H9 (cell line): Measurements from ENCODE around the gene TJP2. TPM values are rescaled to one million over a fixed set of nuclear protein-coding genes. Genes with fewer than 3 reads are reported as not detected.

Experiments used
- DNase-seq: peaks from one replicate; pipeline ENCODE4 v3.0.0-alpha.2; 2017
- H2AFZ ChIP-seq: one replicate; pipeline ENCODE4 v1.6.1; 2013; ENCODE audit warnings: mild to moderate bottlenecking, low read length, control low read depth, moderate library complexity
- H2AK5ac ChIP-seq: 2 replicates; pipeline ENCODE4 v1.6.1; 2013; ENCODE audit warnings: low read length, control low read depth, mixed read lengths; ENCODE audit not compliant: insufficient read length
- H2BK120ac ChIP-seq: one replicate; pipeline ENCODE4 v1.6.1; 2013; ENCODE audit warnings: low read depth, mild to moderate bottlenecking, low read length, control low read depth, inconsistent platforms; ENCODE audit not compliant: poor library complexity, severe bottlenecking
- H2BK12ac ChIP-seq: 2 replicates; pipeline ENCODE4 v1.6.1; 2013; ENCODE audit warnings: low read length, control low read depth, mixed read lengths, low read depth; ENCODE audit not compliant: insufficient read length
- H2BK15ac ChIP-seq: 2 replicates; pipeline ENCODE4 v1.6.1; 2013; ENCODE audit warnings: low read depth, low read length, control low read depth
- H2BK20ac ChIP-seq: one replicate; pipeline ENCODE4 v1.6.1; 2013; ENCODE audit warnings: low read depth, mild to moderate bottlenecking, low read length, control low read depth, inconsistent platforms; ENCODE audit not compliant: poor library complexity, severe bottlenecking
- H2BK5ac ChIP-seq: 2 replicates; pipeline ENCODE4 v1.6.1; 2013; ENCODE audit warnings: low read length, control low read depth, mixed read lengths; ENCODE audit not compliant: insufficient read length
- H3K14ac ChIP-seq: 2 replicates; pipeline ENCODE4 v1.6.1; 2013; ENCODE audit warnings: low read length, control low read depth; ENCODE audit not compliant: insufficient read depth
- H3K18ac ChIP-seq: 2 replicates; pipeline ENCODE4 v1.6.1; 2013; ENCODE audit warnings: low read depth, mild to moderate bottlenecking, mixed read lengths, low read length, control low read depth; ENCODE audit not compliant: insufficient read length
- H3K23ac ChIP-seq: 2 replicates; pipeline ENCODE4 v1.6.1; 2013; ENCODE audit warnings: low read length, control low read depth, mixed read lengths, low read depth; ENCODE audit not compliant: insufficient read length
- H3K23me2 ChIP-seq: 2 replicates; pipeline ENCODE4 v1.6.1; 2013; ENCODE audit warnings: low read depth, mild to moderate bottlenecking, mixed read lengths, low read length, control low read depth; ENCODE audit not compliant: insufficient read length, poor library complexity, severe bottlenecking
- H3K27ac ChIP-seq: 2 replicates; pipeline ENCODE4 v1.5.1; 2013; ENCODE audit warnings: low read length, control low read depth, mixed read lengths, low read depth; ENCODE audit not compliant: insufficient read length
- H3K27me3 ChIP-seq: 2 replicates; pipeline ENCODE4 v1.6.1; 2013; ENCODE audit warnings: low read length, control low read depth, inconsistent platforms; ENCODE audit not compliant: insufficient read depth
- H3K4ac ChIP-seq: 2 replicates; pipeline ENCODE4 v1.6.1; 2013; ENCODE audit warnings: low read depth, mild to moderate bottlenecking, control low read depth, inconsistent platforms, low read length, moderate library complexity
- H3K4me1 ChIP-seq: 2 replicates; pipeline ENCODE4 v1.6.1; 2013; ENCODE audit warnings: low read length, control low read depth, inconsistent platforms; ENCODE audit not compliant: insufficient read depth
- H3K4me2 ChIP-seq: 2 replicates; pipeline ENCODE4 v1.6.1; 2013; ENCODE audit warnings: low read length, control low read depth, mixed read lengths; ENCODE audit not compliant: insufficient read length, insufficient read depth
- H3K56ac ChIP-seq: 2 replicates; pipeline ENCODE4 v1.6.1; 2013; ENCODE audit warnings: low read depth, mild to moderate bottlenecking, mixed read lengths, low read length, control low read depth; ENCODE audit not compliant: insufficient read length
- H3K79me1 ChIP-seq: 2 replicates; pipeline ENCODE4 v1.6.1; 2013; ENCODE audit warnings: low read depth, mild to moderate bottlenecking, moderate library complexity, low read length, control low read depth, inconsistent platforms; ENCODE audit not compliant: insufficient read depth, poor library complexity, severe bottlenecking
- H3K79me2 ChIP-seq: 2 replicates; pipeline ENCODE4 v1.6.1; 2013; ENCODE audit warnings: low read length, control low read depth, inconsistent platforms; ENCODE audit not compliant: insufficient read depth
- H3K9ac ChIP-seq: 2 replicates; pipeline ENCODE4 v1.6.1; 2013; ENCODE audit warnings: low read length, control low read depth, mixed read lengths; ENCODE audit not compliant: insufficient read length; ENCODE audit errors: extremely low read depth
- H3K9me3 ChIP-seq: one replicate; pipeline ENCODE4 v1.6.1; 2013; ENCODE audit warnings: low read depth, low read length, inconsistent platforms; ENCODE audit not compliant: control insufficient read depth
- H3T11ph ChIP-seq: one replicate; pipeline ENCODE4 v1.6.1; 2013; ENCODE audit warnings: mild to moderate bottlenecking, low read length, control low read depth, inconsistent platforms
- H4K20me1 ChIP-seq: one replicate; pipeline ENCODE4 v1.6.1; 2013; ENCODE audit not compliant: control insufficient read depth, insufficient read length, insufficient read depth
- H4K5ac ChIP-seq: 2 replicates; pipeline ENCODE4 v1.6.1; 2013; ENCODE audit warnings: low read depth, mild to moderate bottlenecking, mixed read lengths, low read length, control low read depth; ENCODE audit not compliant: insufficient read length
- H4K8ac ChIP-seq: replicated peaks from 2 replicates; pipeline ENCODE4 v1.6.1; 2013; ENCODE audit warnings: low read length, control low read depth, mixed read lengths, low read depth; ENCODE audit not compliant: insufficient read length
- H4K91ac ChIP-seq: 2 replicates; pipeline ENCODE4 v1.6.1; 2013; ENCODE audit warnings: low read depth, mild to moderate bottlenecking, moderate library complexity, mixed read lengths, low read length, control low read depth; ENCODE audit not compliant: insufficient read length
- H3K27ac Mint-ChIP-seq, 3 experiments: 2 replicates in 2 of 3; 3 replicates in 1 of 3; pipeline ENCODE4 v1.8.0; 2020 to 2021; ENCODE audit warnings: mixed read lengths in 3 of 3, mild to moderate bottlenecking in 1 of 3, moderate library complexity in 1 of 3
- H3K27me3 Mint-ChIP-seq: 2 replicates; pipeline ENCODE4 v1.8.0; 2021; ENCODE audit warnings: low read depth, mild to moderate bottlenecking, moderate library complexity, mixed read lengths
- H3K36me3 Mint-ChIP-seq, 3 experiments: 2 replicates in 2 of 3; 3 replicates in 1 of 3; pipeline ENCODE4 v1.8.0; 2020 to 2021; ENCODE audit warnings: low read depth in 3 of 3, mixed read lengths in 3 of 3; ENCODE audit not compliant: insufficient read depth in 1 of 3
- H3K4me1 Mint-ChIP-seq, 2 experiments: 2 replicates each; pipeline ENCODE4 v1.8.0; 2020; ENCODE audit warnings: mixed read lengths in 2 of 2
- H3K4me3 Mint-ChIP-seq, 2 experiments: 2 replicates in 1 of 2; 3 replicates in 1 of 2; pipeline ENCODE4 v1.8.0; 2020 to 2021; ENCODE audit warnings: mild to moderate bottlenecking in 2 of 2, mixed read lengths in 2 of 2, moderate library complexity in 1 of 2
- H3K9me3 Mint-ChIP-seq, 2 experiments: 2 replicates in 1 of 2; 3 replicates in 1 of 2; pipeline ENCODE4 v1.8.0; 2020; ENCODE audit warnings: mild to moderate bottlenecking in 2 of 2, mixed read lengths in 2 of 2, moderate library complexity in 1 of 2
- CTCF ChIP-seq: fragments of 200-600 bp; sonication (generic); conservative IDR thresholded peaks from 3 replicates; pipeline ENCODE4 v1.8.0; 2021; ENCODE audit warnings: antibody characterized with exemption, mild to moderate bottlenecking
- WGBS: extraction: QIAGEN DNeasy Blood & Tissue Kit; methylation state at CpG from one replicate; pipeline ENCODE4 v1.1.7; 2013; ENCODE audit warnings: missing lambda C conversion rate, low lambda C conversion rate, mixed read lengths; ENCODE audit not compliant: insufficient read length; ENCODE audit errors: extremely low coverage; 5-methylcytosine and 5-hydroxymethylcytosine counted together
- total RNA-seq: library from RNA; stranded (reverse); gene quantifications from 2 replicates; pipeline ENCODE4 v1.2.1, GENCODE V29; 2021

The TJP2 gene
- total RNA-seq, 1 experiment from 2014 or later = 130 TPM

DNA sequence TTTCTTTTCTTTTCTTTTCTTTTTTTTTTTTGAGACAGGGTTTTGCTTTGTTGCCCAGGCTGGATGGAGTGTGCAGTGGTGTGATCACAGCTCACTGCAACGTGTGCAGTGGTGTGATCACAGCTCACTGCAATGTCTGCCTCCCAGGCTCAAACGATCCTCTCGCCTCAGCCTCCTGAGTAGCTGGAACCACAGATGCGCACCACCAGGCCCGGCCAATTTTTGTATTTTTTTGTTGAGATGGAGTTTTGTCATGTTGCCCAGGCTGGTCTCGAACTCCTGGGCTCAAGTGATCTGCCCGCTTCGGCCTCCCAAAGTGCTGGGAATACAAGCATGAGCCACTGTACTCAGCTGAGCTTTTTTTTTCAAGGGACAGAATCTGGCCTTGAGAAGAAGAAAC, 36.8 kb upstream of the TJP2 start:
- Histone ChIP-seq H3K4ac (no peak overlapping the region), H2BK5ac (no peak overlapping the region), H3K23me2 (no peaks in the 10 kb centered on the region), H3K9ac (no peak overlapping the region), H4K20me1 (no peaks in the 10 kb centered on the region), H3K4me2 (no peak overlapping the region), H4K91ac (no peak overlapping the region), H3T11ph (no peak overlapping the region), H3K23ac (no peak overlapping the region), H3K56ac (no peak overlapping the region), H3K9me3 (no peaks in the 10 kb centered on the region), H2AK5ac (no peak overlapping the region), H3K27ac (no peak overlapping the region), H3K18ac (no peak overlapping the region), H4K5ac (no peak overlapping the region), H3K14ac (no peak overlapping the region), H3K27me3 (no peaks in the 10 kb centered on the region), H2BK20ac (no peak overlapping the region), H2BK15ac (no peak overlapping the region), H3K4me1 (peaks cover 2% of the 10 kb centered on the region; the same call in 1 of the 2 replicates), H4K8ac (no peak overlapping the region), H3K79me1 (peaks cover 9% of the 10 kb centered on the region), H2BK120ac (no peak overlapping the region), H2AFZ (no peak overlapping the region), H2BK12ac (no peak overlapping the region), H3K79me2 (peaks cover 29% of the 10 kb centered on the region)
- Mint-ChIP-seq H3K4me1 (peaks cover 20 to 32% of the 10 kb centered on the region in 2 experiments), H3K4me3 (no peak overlapping the region), H3K9me3 (no peaks in the 10 kb centered on the region), H3K36me3 (peaks cover 30 to 41% (median 35%) of the 10 kb centered on the region in 3 experiments), H3K27ac (peak overlapping the region in 2 of 3 experiments; percentile 33 to 40; a peak in 2 of 7 replicates), H3K27me3 (no peaks in the 10 kb centered on the region)
- peak; percentile 4 for DNase-seq
- WGBS = no CpG with 5 or more reads among the region's 8 CpGs
- TF ChIP-seq CTCF = no peak
